A549 (cell line): ENCODE measurements around the gene LBHD2.
"Not testable (repeated sequence)": the region's sequence is repeated elsewhere in the genome, so short reads cannot be mapped to it uniquely, and the experiment has no call there.

Source experiments
- CHD2 ChIP-seq: fragments of 150-350 bp; IDR thresholded peaks from 2 replicates; pipeline ENCODE4 v1.6.1; 2014; ENCODE audit warnings: low read length; ENCODE audit not compliant: partially characterized antibody
- CHD4 ChIP-seq: fragments of 200-600 bp; sonication (generic); IDR thresholded peaks from 2 replicates; pipeline ENCODE4 v1.6.1; 2016; ENCODE audit warnings: antibody characterized with exemption, mild to moderate bottlenecking, borderline replicate concordance
- MAZ ChIP-seq: fragments of 150-350 bp; IDR thresholded peaks from 2 replicates; pipeline ENCODE4 v1.6.1; 2014; ENCODE audit warnings: antibody characterized with exemption, low read depth, low read length, borderline replicate concordance
- POLR2A ChIP-seq: IDR thresholded peaks from 2 replicates; pipeline ENCODE4 v1.6.1; 2012; ENCODE audit warnings: mild to moderate bottlenecking, low read length
- RNF2 ChIP-seq: fragments of 200-600 bp; sonication (generic); IDR thresholded peaks from 2 replicates; pipeline ENCODE4 v1.6.1; 2016; ENCODE audit warnings: low read depth, mild to moderate bottlenecking, antibody characterized with exemption, moderate library complexity, borderline replicate concordance
- TF ChIP-seq, protein P1 (sequence below): fragments of 250-450 bp; sonication (Bioruptor Pico); IDR thresholded peaks from 2 replicates; pipeline ENCODE4 v1.5.0; 2020; ENCODE audit warnings: low read depth, mild to moderate bottlenecking, moderate library complexity
- TF ChIP-seq, protein P2 (sequence below): fragments of >200 bp; sonication (Bioruptor Twin); formaldehyde crosslinking; IDR thresholded peaks from 3 replicates; pipeline ENCODE4 v1.5.1; 2016
- TF ChIP-seq, protein P3 (sequence below): fragments of 250-450 bp; sonication (Bioruptor Pico); IDR thresholded peaks from 2 replicates; pipeline ENCODE4 v1.5.0; 2021; ENCODE audit warnings: mild to moderate bottlenecking, moderate library complexity, borderline replicate concordance
- TF ChIP-seq, protein P4 (sequence below): fragments of 200-600 bp; sonication (generic); IDR thresholded peaks from 2 replicates; pipeline ENCODE4 v1.6.1; 2016; ENCODE audit warnings: antibody characterized with exemption, mild to moderate bottlenecking, moderate library complexity
- TF ChIP-seq, protein P5 (sequence below): IDR thresholded peaks from 2 replicates; pipeline ENCODE4 v1.6.1; 2012
- TF ChIP-seq, protein P6 (sequence below): fragments of >200 bp; sonication (Bioruptor Twin); formaldehyde crosslinking; IDR thresholded peaks from 3 replicates; pipeline ENCODE4 v1.6.1; 2016

DNA sequence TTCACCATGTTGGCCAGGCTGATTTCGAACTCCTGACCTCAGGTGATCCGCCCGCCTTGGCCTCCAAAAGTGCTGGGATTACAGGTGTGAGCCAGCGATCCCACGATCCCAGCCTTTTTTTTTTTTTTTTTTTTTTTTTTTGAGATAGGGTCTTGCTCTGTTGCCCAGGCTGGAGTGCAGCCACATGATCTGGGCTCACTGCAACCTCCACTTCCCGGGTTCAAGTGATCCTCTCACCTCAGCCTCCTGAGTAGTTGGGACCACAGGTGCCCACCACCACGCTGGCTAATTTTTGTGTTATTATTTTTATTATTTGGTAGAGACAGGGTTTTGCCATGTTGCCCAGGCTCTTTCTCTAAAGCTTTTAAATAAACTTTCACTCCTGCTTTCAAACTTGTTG, 33.5 kb downstream of the LBHD2 start:
- not testable (repeated sequence) for TF ChIP-seq CHD2, CHD4, MAZ, RNF2, POLR2A
- TF ChIP-seq, protein P1, sequence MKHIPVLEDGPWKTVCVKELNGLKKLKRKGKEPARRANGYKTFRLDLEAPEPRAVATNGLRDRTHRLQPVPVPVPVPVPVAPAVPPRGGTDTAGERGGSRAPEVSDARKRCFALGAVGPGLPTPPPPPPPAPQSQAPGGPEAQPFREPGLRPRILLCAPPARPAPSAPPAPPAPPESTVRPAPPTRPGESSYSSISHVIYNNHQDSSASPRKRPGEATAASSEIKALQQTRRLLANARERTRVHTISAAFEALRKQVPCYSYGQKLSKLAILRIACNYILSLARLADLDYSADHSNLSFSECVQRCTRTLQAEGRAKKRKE: not testable (repeated sequence)
- TF ChIP-seq, protein P2, sequence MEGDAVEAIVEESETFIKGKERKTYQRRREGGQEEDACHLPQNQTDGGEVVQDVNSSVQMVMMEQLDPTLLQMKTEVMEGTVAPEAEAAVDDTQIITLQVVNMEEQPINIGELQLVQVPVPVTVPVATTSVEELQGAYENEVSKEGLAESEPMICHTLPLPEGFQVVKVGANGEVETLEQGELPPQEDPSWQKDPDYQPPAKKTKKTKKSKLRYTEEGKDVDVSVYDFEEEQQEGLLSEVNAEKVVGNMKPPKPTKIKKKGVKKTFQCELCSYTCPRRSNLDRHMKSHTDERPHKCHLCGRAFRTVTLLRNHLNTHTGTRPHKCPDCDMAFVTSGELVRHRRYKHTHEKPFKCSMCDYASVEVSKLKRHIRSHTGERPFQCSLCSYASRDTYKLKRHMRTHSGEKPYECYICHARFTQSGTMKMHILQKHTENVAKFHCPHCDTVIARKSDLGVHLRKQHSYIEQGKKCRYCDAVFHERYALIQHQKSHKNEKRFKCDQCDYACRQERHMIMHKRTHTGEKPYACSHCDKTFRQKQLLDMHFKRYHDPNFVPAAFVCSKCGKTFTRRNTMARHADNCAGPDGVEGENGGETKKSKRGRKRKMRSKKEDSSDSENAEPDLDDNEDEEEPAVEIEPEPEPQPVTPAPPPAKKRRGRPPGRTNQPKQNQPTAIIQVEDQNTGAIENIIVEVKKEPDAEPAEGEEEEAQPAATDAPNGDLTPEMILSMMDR: not testable (repeated sequence)
- TF ChIP-seq, protein P3, sequence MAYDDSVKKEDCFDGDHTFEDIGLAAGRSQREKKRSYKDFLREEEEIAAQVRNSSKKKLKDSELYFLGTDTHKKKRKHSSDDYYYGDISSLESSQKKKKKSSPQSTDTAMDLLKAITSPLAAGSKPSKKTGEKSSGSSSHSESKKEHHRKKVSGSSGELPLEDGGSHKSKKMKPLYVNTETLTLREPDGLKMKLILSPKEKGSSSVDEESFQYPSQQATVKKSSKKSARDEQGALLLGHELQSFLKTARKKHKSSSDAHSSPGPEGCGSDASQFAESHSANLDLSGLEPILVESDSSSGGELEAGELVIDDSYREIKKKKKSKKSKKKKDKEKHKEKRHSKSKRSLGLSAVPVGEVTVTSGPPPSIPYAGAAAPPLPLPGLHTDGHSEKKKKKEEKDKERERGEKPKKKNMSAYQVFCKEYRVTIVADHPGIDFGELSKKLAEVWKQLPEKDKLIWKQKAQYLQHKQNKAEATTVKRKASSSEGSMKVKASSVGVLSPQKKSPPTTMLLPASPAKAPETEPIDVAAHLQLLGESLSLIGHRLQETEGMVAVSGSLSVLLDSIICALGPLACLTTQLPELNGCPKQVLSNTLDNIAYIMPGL: not testable (repeated sequence)
- TF ChIP-seq, protein P4, sequence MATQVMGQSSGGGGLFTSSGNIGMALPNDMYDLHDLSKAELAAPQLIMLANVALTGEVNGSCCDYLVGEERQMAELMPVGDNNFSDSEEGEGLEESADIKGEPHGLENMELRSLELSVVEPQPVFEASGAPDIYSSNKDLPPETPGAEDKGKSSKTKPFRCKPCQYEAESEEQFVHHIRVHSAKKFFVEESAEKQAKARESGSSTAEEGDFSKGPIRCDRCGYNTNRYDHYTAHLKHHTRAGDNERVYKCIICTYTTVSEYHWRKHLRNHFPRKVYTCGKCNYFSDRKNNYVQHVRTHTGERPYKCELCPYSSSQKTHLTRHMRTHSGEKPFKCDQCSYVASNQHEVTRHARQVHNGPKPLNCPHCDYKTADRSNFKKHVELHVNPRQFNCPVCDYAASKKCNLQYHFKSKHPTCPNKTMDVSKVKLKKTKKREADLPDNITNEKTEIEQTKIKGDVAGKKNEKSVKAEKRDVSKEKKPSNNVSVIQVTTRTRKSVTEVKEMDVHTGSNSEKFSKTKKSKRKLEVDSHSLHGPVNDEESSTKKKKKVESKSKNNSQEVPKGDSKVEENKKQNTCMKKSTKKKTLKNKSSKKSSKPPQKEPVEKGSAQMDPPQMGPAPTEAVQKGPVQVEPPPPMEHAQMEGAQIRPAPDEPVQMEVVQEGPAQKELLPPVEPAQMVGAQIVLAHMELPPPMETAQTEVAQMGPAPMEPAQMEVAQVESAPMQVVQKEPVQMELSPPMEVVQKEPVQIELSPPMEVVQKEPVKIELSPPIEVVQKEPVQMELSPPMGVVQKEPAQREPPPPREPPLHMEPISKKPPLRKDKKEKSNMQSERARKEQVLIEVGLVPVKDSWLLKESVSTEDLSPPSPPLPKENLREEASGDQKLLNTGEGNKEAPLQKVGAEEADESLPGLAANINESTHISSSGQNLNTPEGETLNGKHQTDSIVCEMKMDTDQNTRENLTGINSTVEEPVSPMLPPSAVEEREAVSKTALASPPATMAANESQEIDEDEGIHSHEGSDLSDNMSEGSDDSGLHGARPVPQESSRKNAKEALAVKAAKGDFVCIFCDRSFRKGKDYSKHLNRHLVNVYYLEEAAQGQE: not testable (repeated sequence)
- TF ChIP-seq, protein P5, sequence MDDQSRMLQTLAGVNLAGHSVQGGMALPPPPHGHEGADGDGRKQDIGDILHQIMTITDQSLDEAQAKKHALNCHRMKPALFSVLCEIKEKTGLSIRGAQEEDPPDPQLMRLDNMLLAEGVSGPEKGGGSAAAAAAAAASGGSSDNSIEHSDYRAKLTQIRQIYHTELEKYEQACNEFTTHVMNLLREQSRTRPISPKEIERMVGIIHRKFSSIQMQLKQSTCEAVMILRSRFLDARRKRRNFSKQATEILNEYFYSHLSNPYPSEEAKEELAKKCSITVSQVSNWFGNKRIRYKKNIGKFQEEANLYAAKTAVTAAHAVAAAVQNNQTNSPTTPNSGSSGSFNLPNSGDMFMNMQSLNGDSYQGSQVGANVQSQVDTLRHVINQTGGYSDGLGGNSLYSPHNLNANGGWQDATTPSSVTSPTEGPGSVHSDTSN: not testable (repeated sequence)
- TF ChIP-seq, protein P6, sequence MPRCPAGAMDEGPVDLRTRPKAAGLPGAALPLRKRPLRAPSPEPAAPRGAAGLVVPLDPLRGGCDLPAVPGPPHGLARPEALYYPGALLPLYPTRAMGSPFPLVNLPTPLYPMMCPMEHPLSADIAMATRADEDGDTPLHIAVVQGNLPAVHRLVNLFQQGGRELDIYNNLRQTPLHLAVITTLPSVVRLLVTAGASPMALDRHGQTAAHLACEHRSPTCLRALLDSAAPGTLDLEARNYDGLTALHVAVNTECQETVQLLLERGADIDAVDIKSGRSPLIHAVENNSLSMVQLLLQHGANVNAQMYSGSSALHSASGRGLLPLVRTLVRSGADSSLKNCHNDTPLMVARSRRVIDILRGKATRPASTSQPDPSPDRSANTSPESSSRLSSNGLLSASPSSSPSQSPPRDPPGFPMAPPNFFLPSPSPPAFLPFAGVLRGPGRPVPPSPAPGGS: not testable (repeated sequence)
